AG09319 (cell line): ENCODE results near the gene MYO1H.

Experiments used
- DNase-seq: peaks from one replicate; pipeline ENCODE4 v3.0.0-alpha.2; 2010; ENCODE audit warnings: low read depth; ENCODE audit errors: extremely low read depth
- TF ChIP-seq, protein P1 (sequence below): IDR thresholded peaks from 2 replicates; pipeline ENCODE4 v1.5.1; 2011; ENCODE audit warnings: low read depth, mild to moderate bottlenecking, inconsistent platforms, low read length, moderate library complexity

MYO1H gene

DNA sequence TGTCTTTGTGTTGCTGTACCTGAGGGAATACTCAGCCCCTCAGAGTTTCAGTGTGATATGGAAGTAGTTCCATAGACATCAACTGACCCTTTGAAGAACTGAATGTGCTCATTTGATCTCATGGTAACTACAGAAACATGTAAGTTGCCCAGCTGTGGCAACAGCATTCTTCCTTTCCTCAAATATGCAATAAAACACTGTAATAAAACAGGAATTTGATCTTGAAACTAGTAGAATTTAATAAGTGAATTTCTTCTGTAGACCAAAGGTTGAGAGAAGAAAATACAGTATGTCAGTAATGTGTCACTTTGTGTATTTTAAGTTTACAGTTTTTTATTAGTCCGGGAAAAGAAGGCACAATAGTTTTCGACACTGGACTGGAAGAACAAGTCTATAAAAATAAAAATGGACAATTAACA, 97.5 kb downstream of the MYO1H start:
- peak; percentile 43 for DNase-seq
- TF ChIP-seq, protein P1, sequence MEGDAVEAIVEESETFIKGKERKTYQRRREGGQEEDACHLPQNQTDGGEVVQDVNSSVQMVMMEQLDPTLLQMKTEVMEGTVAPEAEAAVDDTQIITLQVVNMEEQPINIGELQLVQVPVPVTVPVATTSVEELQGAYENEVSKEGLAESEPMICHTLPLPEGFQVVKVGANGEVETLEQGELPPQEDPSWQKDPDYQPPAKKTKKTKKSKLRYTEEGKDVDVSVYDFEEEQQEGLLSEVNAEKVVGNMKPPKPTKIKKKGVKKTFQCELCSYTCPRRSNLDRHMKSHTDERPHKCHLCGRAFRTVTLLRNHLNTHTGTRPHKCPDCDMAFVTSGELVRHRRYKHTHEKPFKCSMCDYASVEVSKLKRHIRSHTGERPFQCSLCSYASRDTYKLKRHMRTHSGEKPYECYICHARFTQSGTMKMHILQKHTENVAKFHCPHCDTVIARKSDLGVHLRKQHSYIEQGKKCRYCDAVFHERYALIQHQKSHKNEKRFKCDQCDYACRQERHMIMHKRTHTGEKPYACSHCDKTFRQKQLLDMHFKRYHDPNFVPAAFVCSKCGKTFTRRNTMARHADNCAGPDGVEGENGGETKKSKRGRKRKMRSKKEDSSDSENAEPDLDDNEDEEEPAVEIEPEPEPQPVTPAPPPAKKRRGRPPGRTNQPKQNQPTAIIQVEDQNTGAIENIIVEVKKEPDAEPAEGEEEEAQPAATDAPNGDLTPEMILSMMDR, result no peak

DNA sequence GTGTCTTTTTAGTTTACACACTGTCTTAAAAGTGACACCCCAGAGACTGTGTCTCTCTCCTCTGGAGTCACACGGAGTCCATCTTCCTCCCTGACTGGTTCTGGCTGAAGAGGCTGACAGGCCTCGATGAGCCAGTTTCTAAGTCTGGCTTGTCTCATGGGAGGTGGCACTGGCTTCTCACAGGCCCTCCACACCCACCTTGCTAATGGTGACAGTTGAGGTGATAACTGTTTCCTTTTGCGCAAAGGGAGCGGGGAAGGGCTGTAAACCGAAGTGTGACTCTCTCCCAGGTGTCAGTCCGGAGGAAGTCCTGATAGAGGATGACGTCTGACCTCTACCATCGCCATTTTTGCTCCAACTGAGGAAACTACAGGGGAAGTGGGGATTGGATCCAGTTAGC, 99.2 kb downstream of the MYO1H start:
- TF ChIP-seq, protein P1, result no peak
- no peak for DNase-seq

DNA sequence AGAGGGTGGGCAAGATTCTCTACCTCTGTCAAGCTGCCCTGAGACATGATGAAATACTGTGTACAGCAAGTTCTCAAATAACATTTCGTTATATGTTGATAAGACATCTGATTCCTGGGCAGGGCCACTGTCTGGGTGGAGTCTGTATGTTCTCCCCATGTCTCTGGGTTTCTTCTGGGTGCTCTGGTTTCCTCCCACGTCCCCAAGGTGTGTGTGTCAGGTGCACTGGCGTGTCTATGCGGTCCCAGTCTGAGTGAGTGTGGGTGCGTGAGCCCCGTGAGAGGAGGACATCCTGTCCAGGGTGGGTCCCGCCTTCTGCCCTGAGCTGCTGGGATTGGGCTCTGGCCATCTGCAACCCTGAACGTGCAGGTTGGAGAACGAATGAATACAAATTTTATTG, 99.8 kb downstream of the MYO1H start:
- DNase-seq, result no peak
- TF ChIP-seq, protein P1, result no peak

DNA sequence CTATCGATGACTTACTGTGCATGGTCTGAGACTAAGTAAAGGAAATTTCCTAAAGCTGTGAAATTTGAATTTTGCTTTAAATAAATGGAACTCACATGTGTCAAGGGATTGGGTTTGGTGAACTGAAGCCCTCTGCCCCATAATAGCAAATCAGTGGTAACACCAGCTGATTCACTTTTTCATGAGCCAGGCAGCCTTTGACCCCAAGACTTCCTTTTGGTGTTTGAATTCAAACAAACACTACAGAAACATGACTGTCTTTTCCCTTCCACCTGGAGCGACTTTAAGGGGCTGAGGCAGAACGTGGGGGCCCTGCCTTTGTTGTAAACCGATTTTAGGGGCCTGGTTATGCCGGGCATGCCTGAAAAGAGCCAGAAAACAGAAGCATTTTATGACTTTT, 100.6 kb downstream of the MYO1H start:
- DNase-seq, result no peak
- TF ChIP-seq, protein P1, result no peak

DNA sequence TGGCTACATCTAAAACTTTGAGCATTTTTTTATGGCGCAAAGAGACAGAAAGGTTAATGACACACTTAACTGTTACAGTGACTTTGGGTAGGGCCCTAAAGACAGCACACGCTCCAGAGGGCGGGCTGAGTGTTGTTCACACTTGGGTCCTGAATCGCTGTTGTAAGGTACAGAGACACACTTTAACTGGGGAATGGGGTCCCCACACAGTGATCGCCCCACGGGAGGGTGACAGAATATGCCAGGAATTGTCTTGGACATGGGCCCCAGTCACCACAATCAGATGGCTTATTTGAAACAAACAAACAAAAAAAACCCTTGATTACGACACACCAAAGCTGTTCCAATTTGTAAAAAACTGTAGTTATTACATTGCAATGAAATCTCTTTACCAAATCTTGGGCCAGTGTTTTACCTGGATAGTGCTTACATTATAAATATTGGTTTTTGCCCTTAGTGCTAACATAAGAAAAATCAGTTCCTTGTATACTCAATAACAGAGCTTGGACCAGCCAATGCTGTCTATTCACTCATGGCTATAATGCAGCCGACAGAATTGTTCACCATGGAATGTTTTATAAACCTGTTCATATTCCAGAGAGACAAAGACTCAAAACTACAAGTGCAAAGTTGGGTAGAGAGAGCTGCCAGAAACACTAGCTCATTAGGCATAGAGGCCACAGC, 101.1 kb downstream of the MYO1H start:
- TF ChIP-seq, protein P1, result no peak

DNA sequence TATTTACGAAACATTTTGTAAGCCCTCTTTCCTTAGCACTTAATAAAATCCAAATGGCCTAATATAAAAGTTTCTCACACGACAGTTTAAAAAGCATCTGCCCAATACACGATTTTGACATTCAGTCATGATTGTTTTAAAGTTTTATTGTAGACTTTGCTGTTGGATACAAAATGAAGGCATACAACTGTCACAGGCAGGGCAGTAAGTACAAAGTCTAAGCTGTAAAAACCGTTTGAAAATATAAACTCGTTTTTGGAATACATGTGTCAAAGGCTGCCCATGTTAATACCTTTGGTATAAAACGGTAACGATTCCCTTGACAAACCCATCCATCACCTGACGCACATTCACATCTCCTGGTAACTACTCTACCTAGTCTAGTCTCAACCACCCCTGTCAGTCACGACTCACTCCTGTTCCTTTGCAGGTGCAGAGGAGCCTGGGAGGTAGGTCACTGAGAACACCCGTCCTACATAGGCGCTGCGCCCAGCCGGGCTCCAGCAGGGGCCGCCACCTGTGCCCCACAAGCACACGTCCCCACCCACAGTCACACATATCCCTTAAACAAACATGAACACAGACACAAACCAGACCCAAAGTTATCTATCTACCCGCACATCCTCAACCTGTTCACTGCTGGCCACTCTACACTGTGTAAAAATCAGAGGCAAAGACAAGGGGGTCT, 102.3 kb downstream of the MYO1H start:
- no peak for DNase-seq
- TF ChIP-seq, protein P1, result no peak

More for the DNA sequence above, 101.1 kb downstream of the MYO1H start:
- no peak for DNase-seq

DNA sequence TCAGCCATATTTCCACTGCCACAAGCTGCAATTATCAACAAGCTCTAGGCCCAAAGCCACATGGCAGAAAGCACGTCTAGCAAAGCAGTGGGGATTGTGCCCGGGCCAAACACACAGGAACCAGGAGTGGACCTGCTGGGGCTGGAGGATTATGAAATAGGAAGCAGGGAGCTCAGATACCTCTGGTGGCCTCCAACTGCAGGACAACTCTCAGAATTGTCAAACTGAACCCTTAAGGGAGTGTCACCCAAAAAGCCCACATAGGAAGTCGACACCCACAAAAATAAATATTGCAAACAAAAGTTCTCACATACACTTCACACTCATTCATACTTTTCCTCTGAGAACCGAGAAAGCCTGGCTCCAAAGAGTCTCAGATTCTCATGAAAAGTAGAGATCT, 103.3 kb downstream of the MYO1H start:
- TF ChIP-seq, protein P1, result no peak

More for the DNA sequence above, 103.3 kb downstream of the MYO1H start:
- DNase-seq, result no peak
